Thyroid gland (tissue), 4 donors: ENCODE results near the gene STAC.
"Not testable (repeated sequence)": the region's sequence is repeated elsewhere in the genome, so short reads cannot be mapped to it uniquely, and the experiment has no call there.

Experiments
- CTCF ChIP-seq, 6 experiments: fragments of 200-600 bp in 3 of 6; fragments of 450-650 bp in 3 of 6; sonication (generic) in 3 of 6; IDR thresholded peaks; one replicate each; pipeline ENCODE4 v1.5.1; 2016 to 2019; ENCODE audit warnings: antibody characterized with exemption in 6 of 6, mild to moderate bottlenecking in 2 of 6, inconsistent platforms in 1 of 6, moderate library complexity in 1 of 6
- POLR2A ChIP-seq, 2 donors: fragments of 450-650 bp; IDR thresholded peaks; one replicate each; pipeline ENCODE4 v1.6.1; 2017; ENCODE audit warnings: antibody characterized with exemption in 2 of 2, mild to moderate bottlenecking in 2 of 2, moderate library complexity in 1 of 2

GRCh38 chr3:36500053-36500452 is 119.7 kb downstream of the STAC start:
- TF ChIP-seq POLR2A, CTCF (IDR thresholded peaks at IDR 0.05): not testable (repeated sequence)
